ENCODE data around the gene DLL4. TPM values are rescaled to one million over a fixed set of nuclear protein-coding genes. Genes with fewer than 3 reads are reported as not detected.
A peak's percentile ranks its signal among the peaks of the same experiment; 100 is the strongest.

Gene DLL4
- total RNA-seq, 2 experiments from 2014 or later, result 0.15 to 0.19 TPM

DNA sequence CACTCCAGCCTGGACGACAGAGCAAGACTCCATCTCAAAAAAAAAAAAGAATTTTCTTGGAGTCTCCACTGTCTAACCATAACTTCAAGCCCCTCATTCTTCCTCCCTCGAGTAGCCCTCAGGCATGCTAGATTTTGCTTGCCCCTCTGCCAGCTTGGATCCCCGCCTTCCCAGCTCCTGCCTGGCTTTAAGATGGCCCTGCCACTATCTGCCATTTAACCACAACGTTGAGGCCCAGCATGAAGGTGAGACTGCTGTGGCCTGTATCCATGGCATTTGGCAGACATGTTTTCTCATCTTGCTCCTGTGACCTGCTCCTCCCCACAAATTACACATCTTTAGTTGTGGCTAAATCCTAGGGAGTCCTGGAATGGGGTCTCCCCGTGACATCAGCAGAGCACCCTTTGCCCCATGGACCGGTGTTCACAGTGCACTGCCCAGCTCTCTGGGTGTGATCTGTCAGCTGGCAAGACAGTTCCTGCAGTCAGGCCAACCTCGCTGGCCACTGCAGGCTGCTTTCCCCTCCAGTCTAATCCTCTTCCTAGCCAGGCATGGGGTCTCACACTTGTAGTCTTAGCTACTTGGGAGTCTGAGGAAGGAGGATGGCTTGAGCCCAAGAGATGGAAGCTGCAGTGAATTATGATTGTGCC, 24.5 kb upstream of the DLL4 start:
- Histone ChIP-seq H3K27ac (ENCODE audit: low read depth, low read length, poor library complexity, severe bottlenecking) (peak overlapping the region; percentile 30), H3K4me2 (ENCODE audit: low read length) (no peak overlapping the region), H3K9me2 (ENCODE audit: insufficient read depth, low read length) (no peaks in the 10 kb centered on the region), H2AFZ (ENCODE audit: low read length) (no peak overlapping the region), H3K79me2 (ENCODE audit: insufficient read depth, low read depth, low read length) (peaks cover 12% of the 10 kb centered on the region), H3K4me1 (ENCODE audit: insufficient read depth, low read length, poor library complexity, severe bottlenecking) (peaks cover 61% of the 10 kb centered on the region), H4K20me1 (ENCODE audit: insufficient read depth, low read length) (no peaks in the 10 kb centered on the region), H3K4me3 (ENCODE audit: low read depth, low read length, poor library complexity, severe bottlenecking) (no peak overlapping the region), H3K9me3 (ENCODE audit: low read length) (no peaks in the 10 kb centered on the region), H3K36me3 (ENCODE audit: insufficient read depth, low read length) (peaks cover 46% of the 10 kb centered on the region)
- intact Hi-C loops (cut with micrococcal nuclease; ENCODE audit: unreplicated experiment), result loop anchor here (1.0 to 2.0 kb wide), 2 partner anchors 118 to 280 kb away; no protein-coding TSS in a partner anchor
- BruUV-seq (replicated peaks), result no TSS peak
- POLR2A ChIA-PET, result interaction anchor here (0.5 kb wide), 1 partner anchor 355 kb away, joined by 4 read pairs; no protein-coding TSS in a partner anchor
- DNase-seq (ENCODE audit: low spot score), result no peak
- TF ChIP-seq EZH2phosphoT487 (IDR thresholded peaks at IDR 0.05; ENCODE audit: borderline replicate concordance, low read depth, low read length), result no peak
- TF ChIP-seq, protein P1, sequence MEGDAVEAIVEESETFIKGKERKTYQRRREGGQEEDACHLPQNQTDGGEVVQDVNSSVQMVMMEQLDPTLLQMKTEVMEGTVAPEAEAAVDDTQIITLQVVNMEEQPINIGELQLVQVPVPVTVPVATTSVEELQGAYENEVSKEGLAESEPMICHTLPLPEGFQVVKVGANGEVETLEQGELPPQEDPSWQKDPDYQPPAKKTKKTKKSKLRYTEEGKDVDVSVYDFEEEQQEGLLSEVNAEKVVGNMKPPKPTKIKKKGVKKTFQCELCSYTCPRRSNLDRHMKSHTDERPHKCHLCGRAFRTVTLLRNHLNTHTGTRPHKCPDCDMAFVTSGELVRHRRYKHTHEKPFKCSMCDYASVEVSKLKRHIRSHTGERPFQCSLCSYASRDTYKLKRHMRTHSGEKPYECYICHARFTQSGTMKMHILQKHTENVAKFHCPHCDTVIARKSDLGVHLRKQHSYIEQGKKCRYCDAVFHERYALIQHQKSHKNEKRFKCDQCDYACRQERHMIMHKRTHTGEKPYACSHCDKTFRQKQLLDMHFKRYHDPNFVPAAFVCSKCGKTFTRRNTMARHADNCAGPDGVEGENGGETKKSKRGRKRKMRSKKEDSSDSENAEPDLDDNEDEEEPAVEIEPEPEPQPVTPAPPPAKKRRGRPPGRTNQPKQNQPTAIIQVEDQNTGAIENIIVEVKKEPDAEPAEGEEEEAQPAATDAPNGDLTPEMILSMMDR (conservative IDR thresholded peaks at IDR 0.05; ENCODE audit: low read length), result no peak
- CTCF ChIA-PET (ENCODE audit: unreplicated experiment), result interaction anchor here (1.8 kb wide), 1 partner anchor 10 kb away, joined by 15 read pairs; the partner anchor contains the start of gene VPS18

- Histone ChIP-seq H3K9me2 (ENCODE audit: insufficient read depth, low read length) (no peaks in the 10 kb centered on the region), H3K4me3 (ENCODE audit: low read depth, low read length, poor library complexity, severe bottlenecking) (peak overlapping the region; percentile 66), H3K79me2 (ENCODE audit: insufficient read depth, low read depth, low read length) (peaks cover 4% of the 10 kb centered on the region; the same call in 1 of the 2 replicates), H3K4me1 (ENCODE audit: insufficient read depth, low read length, poor library complexity, severe bottlenecking) (peaks cover 69% of the 10 kb centered on the region), H3K27ac (ENCODE audit: low read depth, low read length, poor library complexity, severe bottlenecking) (peak overlapping the region; percentile 72), H4K20me1 (ENCODE audit: insufficient read depth, low read length) (no peaks in the 10 kb centered on the region), H3K36me3 (ENCODE audit: insufficient read depth, low read length) (peaks cover 30% of the 10 kb centered on the region), H2AFZ (ENCODE audit: low read length) (peak overlapping the region; percentile 66; the same call in 1 of the 2 replicates), H3K9me3 (ENCODE audit: low read length) (no peaks in the 10 kb centered on the region), H3K4me2 (ENCODE audit: low read length) (peak overlapping the region; percentile 89)
- peak; percentile 91 for DNase-seq (ENCODE audit: low spot score)
- ChIA-PET POLR2A (interaction anchor here (1.0 to 2.4 kb wide), 5 partner anchors 9 to 278 kb away, joined by 3 to 7 read pairs (median 4); partner anchors contain the start of gene VPS18), CTCF (ENCODE audit: unreplicated experiment) (interaction anchor here (0.7 to 1.8 kb wide), 6 partner anchors 11 to 340 kb away, joined by 3 to 15 read pairs (median 4); partner anchors contain the start of gene VPS18)
- BruUV-seq (replicated peaks), result no TSS peak
- intact Hi-C loops (cut with micrococcal nuclease; ENCODE audit: unreplicated experiment), result loop anchor here (1.0 to 2.0 kb wide), 3 partner anchors 47 to 325 kb away; partner anchors contain the start of genes CHAC1 and CHP1
- TF ChIP-seq, protein P1 (conservative IDR thresholded peaks at IDR 0.05; ENCODE audit: low read length), result peak; percentile 87
- no peak for TF ChIP-seq EZH2phosphoT487 (IDR thresholded peaks at IDR 0.05; ENCODE audit: borderline replicate concordance, low read depth, low read length)
Measured at GRCh38 chr15:40906091-40906990, 22.8 kb upstream of the DLL4 start.
